GM18498 (cell line): ENCODE results near the gene PRKAR2B.
"Not testable (repeated sequence)": the region's sequence is repeated elsewhere in the genome, so short reads cannot be mapped to it uniquely, and the experiment has no call there.

Experiments used
- ATAC-seq: cut with Tn5 transposase; IDR thresholded peaks from one replicate; pipeline ENCODE4 v1.9.1; 2021; ENCODE audit warnings: mild to moderate bottlenecking, moderate library complexity; ENCODE audit not compliant: unreplicated experiment

Gene PRKAR2B

GRCh38 chr7:107115114-107115513 lies 70.6 kb downstream of the PRKAR2B start:
- ATAC-seq: no peak

DNA sequence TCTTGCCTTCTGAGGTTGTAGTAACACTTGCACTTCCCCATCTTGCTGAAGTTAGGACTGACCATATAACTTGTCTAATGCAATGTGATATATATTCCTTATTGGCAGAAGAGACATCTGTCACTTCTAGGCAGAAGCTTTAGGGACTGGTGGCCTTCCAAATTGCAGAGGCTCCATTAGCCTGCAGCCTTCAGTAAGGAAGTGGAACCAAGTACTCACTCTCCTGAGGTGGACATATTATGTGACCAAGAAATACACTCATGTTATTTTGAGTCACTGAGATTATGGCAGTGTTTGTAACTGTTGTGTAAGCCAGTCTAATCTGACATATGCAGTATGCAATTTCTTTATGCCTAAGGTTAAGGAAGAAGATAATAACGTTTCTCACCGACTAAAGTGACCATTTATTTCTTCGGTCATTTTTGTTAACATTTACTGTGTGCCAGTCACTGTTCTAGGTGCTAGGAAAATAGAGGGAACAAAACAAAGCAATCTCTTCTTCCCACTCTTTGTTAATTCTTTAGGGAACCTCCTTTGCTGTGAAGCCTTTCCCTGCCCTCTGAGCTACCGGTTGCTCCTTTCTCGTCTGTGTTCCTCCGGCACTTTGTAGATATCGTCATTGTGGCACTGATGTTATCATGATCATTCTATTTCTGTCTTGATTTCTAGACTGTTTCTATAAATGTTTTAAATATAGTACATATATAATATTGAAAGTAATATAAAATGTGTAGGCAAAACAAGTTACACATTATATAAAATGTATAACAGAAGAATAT lies 71.4 kb downstream of the PRKAR2B start:
- no peak for ATAC-seq

DNA sequence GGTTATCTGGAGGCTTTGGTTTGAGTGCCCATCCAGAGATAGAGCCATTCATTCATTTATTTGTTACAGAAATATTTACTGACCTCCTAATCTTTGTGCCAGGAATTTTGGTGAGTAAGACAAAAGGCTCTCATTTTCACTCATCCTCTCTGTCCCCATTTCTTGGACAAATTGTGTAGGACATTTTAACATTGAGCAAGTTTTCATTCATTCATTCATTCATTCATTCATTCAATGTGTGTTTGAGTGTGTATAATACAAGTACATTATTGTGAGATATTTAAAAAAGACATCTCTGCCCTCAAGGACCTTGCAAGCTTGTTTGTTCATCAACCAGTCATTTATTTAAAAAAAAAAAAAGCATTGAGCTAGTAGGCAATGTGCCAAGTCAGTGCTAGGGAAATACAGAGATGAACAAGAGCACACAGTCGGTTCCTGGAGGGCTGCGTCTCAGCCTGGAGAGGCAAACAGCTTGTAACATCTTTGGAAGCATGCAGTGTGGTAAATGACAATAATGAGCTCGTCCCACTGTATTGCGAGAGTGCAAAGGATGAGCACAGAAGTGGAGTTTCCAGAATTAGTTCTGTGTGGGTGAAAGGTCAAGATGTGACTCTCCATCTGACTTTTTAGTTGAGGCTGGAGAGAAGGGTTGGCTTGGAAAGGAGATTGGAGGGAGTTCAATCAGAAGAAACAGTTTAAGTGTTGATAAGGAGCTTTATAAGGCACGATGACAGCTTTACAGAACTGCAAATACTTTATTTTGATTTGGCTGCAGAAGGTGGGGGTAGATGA lies 73.8 kb downstream of the PRKAR2B start:
- no peak for ATAC-seq

DNA sequence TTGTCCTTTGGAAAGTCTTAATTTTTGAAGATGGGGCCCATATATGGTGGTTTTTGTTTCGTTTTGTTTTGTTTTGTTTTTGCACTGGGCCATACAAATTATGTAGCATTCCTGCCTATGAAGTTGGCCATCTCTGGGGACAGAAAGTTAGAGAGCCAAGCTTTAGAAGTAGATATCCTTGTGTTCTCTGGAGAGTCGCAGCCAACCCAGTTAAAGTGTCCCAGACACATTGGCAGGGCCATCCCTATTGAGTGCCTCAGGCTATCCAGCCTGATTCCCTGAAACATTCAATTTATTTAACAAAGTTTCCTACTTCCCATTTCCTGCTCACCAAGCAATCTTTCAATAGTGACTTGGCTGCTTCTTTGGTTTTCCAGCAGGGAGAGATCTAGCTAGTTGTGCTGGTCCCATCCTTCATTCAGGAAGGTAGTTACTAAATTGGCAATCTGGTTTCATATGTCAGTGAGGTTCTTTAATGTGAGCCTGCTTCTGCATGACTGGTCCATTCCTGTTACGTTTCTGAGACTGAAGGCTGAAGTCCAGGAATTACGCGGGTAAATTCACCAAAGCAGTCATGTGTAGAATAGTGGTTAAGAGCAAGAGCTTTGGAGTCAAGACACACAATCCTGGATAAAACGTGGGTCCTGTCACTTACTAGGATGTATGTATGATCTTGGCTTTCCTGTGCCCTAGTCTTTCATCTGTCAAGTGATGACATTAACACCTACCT lies 75.0 kb downstream of the PRKAR2B start:
- no peak for ATAC-seq

DNA sequence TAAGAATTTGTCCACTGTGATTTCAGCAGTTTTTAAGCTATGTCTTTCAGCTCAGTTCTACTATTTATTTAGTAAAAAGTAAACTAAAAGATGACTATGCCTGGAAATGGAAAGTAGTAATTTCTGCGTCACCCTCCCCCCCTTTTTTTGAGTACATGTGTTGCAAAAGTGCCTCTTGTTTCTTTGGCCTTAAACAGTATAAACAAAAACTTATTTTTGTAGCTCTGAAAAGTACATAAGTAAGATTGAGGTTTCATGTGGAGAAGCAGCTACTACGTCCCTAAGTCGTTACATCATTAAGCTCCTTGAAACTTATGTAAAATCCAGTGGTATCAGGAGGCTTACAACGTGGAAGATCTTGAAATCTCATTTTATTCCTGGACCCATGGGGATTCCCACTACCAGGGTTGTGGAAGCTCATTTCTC lies 78.0 kb downstream of the PRKAR2B start:
- ATAC-seq: no peak

DNA sequence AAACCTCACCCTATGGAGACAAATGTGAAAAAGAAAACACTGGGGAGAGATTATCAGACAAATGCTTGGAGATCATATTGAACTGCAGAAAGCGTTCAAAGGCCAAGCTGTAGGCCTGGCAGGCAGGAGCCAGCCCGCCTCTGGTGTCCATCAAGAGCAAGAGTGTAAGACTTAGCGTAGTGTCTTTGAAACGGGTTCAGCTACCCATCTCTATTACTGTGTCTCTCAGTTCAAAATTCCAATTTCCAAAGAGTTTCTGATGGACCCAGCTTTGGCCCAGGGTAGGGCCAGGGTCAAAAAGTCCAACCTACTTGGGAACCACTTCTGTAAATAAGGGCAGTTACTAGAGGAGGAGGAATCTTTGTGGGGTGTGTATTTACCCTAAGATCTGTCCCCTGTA lies 78.9 kb downstream of the PRKAR2B start:
- no peak for ATAC-seq

- no peak for ATAC-seq
Measured at GRCh38 chr7:107125475-107125874, 81.0 kb downstream of the PRKAR2B start.

- no peak for ATAC-seq
Measured at GRCh38 chr7:107128217-107128616, 83.7 kb downstream of the PRKAR2B start.

DNA sequence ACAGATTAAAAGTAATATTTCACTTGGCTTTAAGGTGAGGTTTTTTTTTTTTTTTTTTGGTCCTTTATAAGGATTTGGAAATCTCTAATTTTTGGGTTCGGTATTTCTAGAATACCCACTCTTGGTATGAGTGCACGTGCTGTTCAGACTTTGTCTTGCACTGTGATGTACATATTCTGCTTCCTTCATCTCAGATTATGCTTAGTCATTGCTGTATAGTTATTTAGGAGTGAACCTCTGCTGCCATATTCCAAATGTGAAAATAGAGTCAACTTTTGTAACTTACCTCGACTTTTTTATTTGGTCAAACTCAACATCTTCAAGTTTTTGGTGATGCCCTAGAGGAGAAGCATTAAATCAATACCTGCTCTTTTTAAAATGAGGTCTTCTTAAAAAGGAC lies 84.2 kb downstream of the PRKAR2B start:
- ATAC-seq: no peak

- no peak for ATAC-seq
Measured at GRCh38 chr7:107130487-107131220, 86.1 kb downstream of the PRKAR2B start.

- ATAC-seq: no peak
Measured at GRCh38 chr7:107133396-107133795, 88.9 kb downstream of the PRKAR2B start.

DNA sequence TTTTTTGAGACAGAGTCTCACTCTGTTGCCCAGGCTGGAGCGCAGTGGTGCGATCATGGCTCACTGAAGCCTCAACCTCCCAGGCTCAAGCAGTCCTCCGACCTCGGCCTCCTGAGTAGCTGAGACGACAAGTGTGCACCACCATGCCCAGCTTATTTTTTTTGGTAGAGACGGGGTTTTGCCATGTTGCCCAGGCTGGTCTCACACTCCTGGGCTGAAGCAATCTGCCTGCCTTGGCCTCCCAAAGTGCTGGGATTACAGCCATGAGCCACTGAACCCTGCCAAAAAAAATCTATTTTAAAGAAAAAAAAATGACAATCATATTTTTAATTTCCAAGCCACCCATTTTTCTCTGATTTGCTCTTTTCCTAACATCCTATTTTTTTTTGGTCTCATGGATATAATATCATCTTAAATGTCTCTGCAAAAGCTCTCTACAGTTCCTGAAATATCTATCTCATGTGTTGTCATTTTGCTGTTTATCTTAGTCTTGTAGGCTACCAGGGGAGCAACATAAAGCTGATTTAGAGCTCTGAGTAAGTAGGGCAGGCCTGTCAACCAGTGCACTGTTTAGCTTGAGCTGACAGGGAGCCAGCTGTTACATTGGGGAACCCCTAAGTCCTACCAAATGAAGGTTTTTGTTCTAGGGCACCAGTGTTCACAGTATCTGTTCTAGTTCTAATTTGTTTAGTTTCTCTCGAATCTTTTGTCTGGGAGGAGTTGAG lies 94.4 kb downstream of the PRKAR2B start:
- ATAC-seq: no peak

DNA sequence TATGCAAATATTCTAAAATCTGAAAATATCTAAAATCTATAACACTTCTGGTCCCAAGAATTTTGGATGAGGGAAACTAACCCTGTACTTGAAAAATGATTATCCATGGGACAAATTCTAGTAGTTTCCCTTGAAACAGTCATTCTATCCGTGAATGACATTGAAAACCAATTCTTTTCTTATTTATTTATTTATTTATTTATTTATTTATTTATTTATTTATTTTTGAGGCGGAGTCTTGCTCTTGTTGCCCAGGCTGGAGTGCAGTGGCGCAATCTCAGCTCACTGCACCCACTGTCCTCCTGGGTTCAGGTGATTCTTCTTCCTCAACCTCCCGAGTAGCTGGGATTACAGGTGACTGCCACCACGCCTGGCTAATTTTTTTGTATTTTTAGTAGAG lies 99.4 kb downstream of the PRKAR2B start:
- ATAC-seq: not testable (repeated sequence)

DNA sequence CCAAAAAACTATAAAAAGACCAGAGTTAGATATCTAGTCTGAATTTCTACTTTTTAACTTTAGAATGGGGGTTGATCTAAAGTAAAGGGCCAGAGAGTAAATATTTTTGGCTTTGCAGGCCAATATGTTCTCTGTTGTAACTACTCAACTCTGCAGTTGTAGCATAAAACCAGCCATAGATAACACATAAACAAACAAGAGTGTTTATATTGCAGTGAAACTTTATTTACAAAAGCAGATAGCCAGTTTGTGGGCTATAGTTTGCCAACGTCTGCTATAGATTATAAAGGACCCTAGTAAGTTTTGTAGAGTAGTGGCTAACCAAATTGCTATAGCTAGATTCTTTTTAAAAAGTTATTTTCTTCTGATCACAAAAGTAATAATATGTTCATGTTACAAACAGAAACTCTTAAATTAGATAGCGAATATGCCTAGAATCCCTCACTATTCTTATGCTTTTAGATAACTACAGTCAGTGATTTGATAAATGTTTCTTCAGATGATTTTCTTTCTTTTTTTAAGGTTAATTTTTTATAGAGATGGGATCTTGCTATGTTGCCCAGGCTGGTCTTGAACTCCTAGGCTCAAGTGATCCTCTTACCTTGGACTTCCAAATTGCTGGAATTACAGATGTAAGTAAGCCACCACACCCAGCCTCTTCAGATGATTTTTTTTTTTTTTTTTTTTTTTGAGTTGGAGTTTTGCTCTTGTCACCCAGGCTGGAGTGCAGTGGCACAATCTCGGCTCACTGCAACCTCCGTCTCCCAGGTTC lies 100.7 kb downstream of the PRKAR2B start:
- no peak for ATAC-seq

GRCh38 chr7:107147464-107148393 lies 103.2 kb downstream of the PRKAR2B start:
- ATAC-seq: no peak

DNA sequence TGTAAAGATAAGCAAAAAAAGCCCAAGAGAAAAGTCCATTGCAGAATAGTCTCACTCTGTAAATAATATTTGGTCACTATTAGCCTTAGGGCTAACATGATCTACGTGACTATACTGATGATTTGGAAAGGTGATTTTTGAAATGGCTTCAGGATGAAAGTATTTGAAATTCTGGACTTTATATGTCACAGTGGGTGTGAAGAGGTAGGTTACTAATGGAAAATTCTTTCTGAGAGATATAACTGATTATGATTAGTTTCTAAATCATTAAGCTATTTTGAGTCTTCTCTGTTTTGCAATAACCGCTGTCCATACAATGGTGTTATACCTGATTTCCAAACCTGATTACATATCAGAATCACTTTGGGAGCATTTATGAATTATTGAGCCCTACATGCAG lies 104.2 kb downstream of the PRKAR2B start:
- ATAC-seq: no peak

DNA sequence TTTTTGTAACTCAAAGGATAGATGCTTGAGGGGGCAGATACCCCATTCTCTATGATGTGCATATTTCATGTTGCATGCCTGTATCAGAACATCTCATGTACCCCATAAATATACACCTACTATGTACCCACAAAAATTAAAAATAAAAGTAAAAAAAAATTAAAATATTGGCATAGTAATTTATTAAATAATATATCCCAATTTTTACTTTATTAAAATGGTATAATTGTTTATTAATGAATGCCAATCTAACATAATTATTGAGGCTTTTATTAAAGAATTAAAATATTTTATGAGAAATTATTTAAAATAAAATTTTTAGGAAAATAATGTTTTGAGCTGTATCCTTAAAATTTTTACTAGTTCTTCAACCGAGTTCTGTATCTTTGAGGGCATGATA lies 105.4 kb downstream of the PRKAR2B start:
- ATAC-seq: no peak

GRCh38 chr7:107150375-107151073 lies 106.0 kb downstream of the PRKAR2B start:
- ATAC-seq: no peak
